Fibroblast of gingiva (primary cell): ENCODE data around the gene CORO2A.

Experiments used
- DNase-seq: peaks from one replicate; pipeline ENCODE4 v3.0.0-alpha.2; 2011; ENCODE audit warnings: low read depth

The CORO2A gene

GRCh38 chr9:98192503-98193335, at the start of gene CORO2A:
Gene CORO2A (minus strand): TSS chr9:98192637. CDS start chr9:98157660, 34,977 bp downstream.
- DNase-seq: peak; percentile 51

- no peak for DNase-seq
Observed at GRCh38 chr9:98241357-98242300, 49.2 kb upstream of the CORO2A start.

- DNase-seq: no peak
Observed at GRCh38 chr9:98240475-98240874, 48.0 kb upstream of the CORO2A start.

GRCh38 chr9:98236901-98237487, 44.6 kb upstream of the CORO2A start:
- no peak for DNase-seq

GRCh38 chr9:98235126-98235525, 42.7 kb upstream of the CORO2A start:
- no peak for DNase-seq

GRCh38 chr9:98234245-98234825, 41.9 kb upstream of the CORO2A start:
- no peak for DNase-seq

- DNase-seq: no peak
Observed at GRCh38 chr9:98232926-98233325, 40.5 kb upstream of the CORO2A start.

- DNase-seq: peak; percentile 86
Observed at GRCh38 chr9:98231770-98232478, 39.5 kb upstream of the CORO2A start.

- no peak for DNase-seq
Observed at GRCh38 chr9:98230789-98231188, 38.4 kb upstream of the CORO2A start.

- no peak for DNase-seq
Observed at GRCh38 chr9:98230304-98230703, 37.9 kb upstream of the CORO2A start.

GRCh38 chr9:98229620-98230019, 37.2 kb upstream of the CORO2A start:
- DNase-seq: no peak

- DNase-seq: no peak
Observed at GRCh38 chr9:98229090-98229395, 36.6 kb upstream of the CORO2A start.

- no peak for DNase-seq
Observed at GRCh38 chr9:98228392-98229089, 36.1 kb upstream of the CORO2A start.

- no peak for DNase-seq
Observed at GRCh38 chr9:98227883-98228282, 35.4 kb upstream of the CORO2A start.

- DNase-seq: no peak
Observed at GRCh38 chr9:98226957-98227356, 34.5 kb upstream of the CORO2A start.

- peak; percentile 45 for DNase-seq
Observed at GRCh38 chr9:98226516-98226915, 34.1 kb upstream of the CORO2A start.

GRCh38 chr9:98225015-98225442, 32.6 kb upstream of the CORO2A start:
- DNase-seq: no peak

GRCh38 chr9:98222885-98223691, 30.7 kb upstream of the CORO2A start:
- peak; percentile 91 for DNase-seq

- DNase-seq: no peak
Observed at GRCh38 chr9:98220911-98221310, 28.5 kb upstream of the CORO2A start.

GRCh38 chr9:98219794-98220370, 27.4 kb upstream of the CORO2A start:
- no peak for DNase-seq
